Measurements from ENCODE around the gene ROR1.

The ROR1 gene

GRCh38 chr1:63935143-63935542 is 161.3 kb downstream of the ROR1 start:
- ATAC-seq, result peak; percentile 88
- TF ChIP-seq BACH2 (CRISPR knock-in tag; IDR thresholded peaks at IDR 0.05; ENCODE audit: borderline replicate concordance) (no peak), POU6F1 (CRISPR knock-in tag; IDR thresholded peaks at IDR 0.05; ENCODE audit: borderline replicate concordance, low read depth) (no peak), ZFP30 (CRISPR knock-in tag; IDR thresholded peaks at IDR 0.05) (no peak), ZFP3 (CRISPR knock-in tag; IDR thresholded peaks at IDR 0.05) (no peak), OSR1 (CRISPR knock-in tag; IDR thresholded peaks at IDR 0.05) (no peak), ZNF565 (CRISPR knock-in tag; conservative IDR thresholded peaks at IDR 0.05; ENCODE audit: low read depth) (no peak), GLIS3 (CRISPR knock-in tag; IDR thresholded peaks at IDR 0.05) (no peak), SNAI2 (CRISPR knock-in tag; IDR thresholded peaks at IDR 0.05) (no peak), TSHZ2 (CRISPR knock-in tag; IDR thresholded peaks at IDR 0.05) (no peak), ESRRG (CRISPR knock-in tag; IDR thresholded peaks at IDR 0.05) (no peak), ZC3H10 (CRISPR knock-in tag; IDR thresholded peaks at IDR 0.05) (no peak), ISL1 (CRISPR knock-in tag; IDR thresholded peaks at IDR 0.05) (no peak), ZNF8 (CRISPR knock-in tag; IDR thresholded peaks at IDR 0.05) (no peak), RARB (CRISPR knock-in tag; IDR thresholded peaks at IDR 0.05) (no peak), CREB5 (CRISPR knock-in tag; IDR thresholded peaks at IDR 0.05; ENCODE audit: low read depth) (no peak), TCF4 (CRISPR knock-in tag; IDR thresholded peaks at IDR 0.05; ENCODE audit: borderline replicate concordance) (no peak), ARNTL (CRISPR knock-in tag; IDR thresholded peaks at IDR 0.05; ENCODE audit: borderline replicate concordance, low read depth) (no peak)
- TF ChIP-seq, protein P1, sequence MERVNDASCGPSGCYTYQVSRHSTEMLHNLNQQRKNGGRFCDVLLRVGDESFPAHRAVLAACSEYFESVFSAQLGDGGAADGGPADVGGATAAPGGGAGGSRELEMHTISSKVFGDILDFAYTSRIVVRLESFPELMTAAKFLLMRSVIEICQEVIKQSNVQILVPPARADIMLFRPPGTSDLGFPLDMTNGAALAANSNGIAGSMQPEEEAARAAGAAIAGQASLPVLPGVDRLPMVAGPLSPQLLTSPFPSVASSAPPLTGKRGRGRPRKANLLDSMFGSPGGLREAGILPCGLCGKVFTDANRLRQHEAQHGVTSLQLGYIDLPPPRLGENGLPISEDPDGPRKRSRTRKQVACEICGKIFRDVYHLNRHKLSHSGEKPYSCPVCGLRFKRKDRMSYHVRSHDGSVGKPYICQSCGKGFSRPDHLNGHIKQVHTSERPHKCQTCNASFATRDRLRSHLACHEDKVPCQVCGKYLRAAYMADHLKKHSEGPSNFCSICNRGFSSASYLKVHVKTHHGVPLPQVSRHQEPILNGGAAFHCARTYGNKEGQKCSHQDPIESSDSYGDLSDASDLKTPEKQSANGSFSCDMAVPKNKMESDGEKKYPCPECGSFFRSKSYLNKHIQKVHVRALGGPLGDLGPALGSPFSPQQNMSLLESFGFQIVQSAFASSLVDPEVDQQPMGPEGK (CRISPR knock-in tag; IDR thresholded peaks at IDR 0.05; ENCODE audit: borderline replicate concordance), result no peak

GRCh38 chr1:63935553-63935952 is 161.7 kb downstream of the ROR1 start:
- ATAC-seq, result peak; percentile 45
- TF ChIP-seq TCF4 (CRISPR knock-in tag; IDR thresholded peaks at IDR 0.05; ENCODE audit: borderline replicate concordance) (no peak), ZFP3 (CRISPR knock-in tag; IDR thresholded peaks at IDR 0.05) (no peak), TOX (CRISPR knock-in tag; IDR thresholded peaks at IDR 0.05; ENCODE audit: borderline replicate concordance) (0 out of 2 replicates have a peak, but pooled peaks have one; percentile 37), POU6F1 (CRISPR knock-in tag; IDR thresholded peaks at IDR 0.05; ENCODE audit: borderline replicate concordance, low read depth) (no peak), CSDC2 (CRISPR knock-in tag; IDR thresholded peaks at IDR 0.05) (no peak), CREB5 (CRISPR knock-in tag; IDR thresholded peaks at IDR 0.05; ENCODE audit: low read depth) (no peak), ARNTL (CRISPR knock-in tag; IDR thresholded peaks at IDR 0.05; ENCODE audit: borderline replicate concordance, low read depth) (no peak), RARB (CRISPR knock-in tag; IDR thresholded peaks at IDR 0.05) (no peak), PPARA (CRISPR knock-in tag; IDR thresholded peaks at IDR 0.05; ENCODE audit: borderline replicate concordance) (no peak), ZNF565 (CRISPR knock-in tag; conservative IDR thresholded peaks at IDR 0.05; ENCODE audit: low read depth) (no peak), GLIS3 (CRISPR knock-in tag; IDR thresholded peaks at IDR 0.05) (no peak), TSHZ2 (CRISPR knock-in tag; IDR thresholded peaks at IDR 0.05) (no peak), ZFP30 (CRISPR knock-in tag; IDR thresholded peaks at IDR 0.05) (no peak), ZNF70 (CRISPR knock-in tag; IDR thresholded peaks at IDR 0.05) (no peak), ZC3H10 (CRISPR knock-in tag; IDR thresholded peaks at IDR 0.05) (peak; percentile 53; the same call in 1 of the 2 replicates), SNAI2 (CRISPR knock-in tag; IDR thresholded peaks at IDR 0.05) (no peak), OSR1 (CRISPR knock-in tag; IDR thresholded peaks at IDR 0.05) (no peak), ZNF8 (CRISPR knock-in tag; IDR thresholded peaks at IDR 0.05) (no peak)
- TF ChIP-seq, protein P1 (CRISPR knock-in tag; IDR thresholded peaks at IDR 0.05; ENCODE audit: borderline replicate concordance), result peak; percentile 27; the same call in 1 of the 2 replicates

Data from SK-N-SH treated with all-trans-retinoic acid at 6 μM for 48 hours (cell line).